Naive B cell (primary cell): ENCODE data around the gene SH3BP5L. TPM values are rescaled to one million over a fixed set of nuclear protein-coding genes. Genes with fewer than 3 reads are reported as not detected.
A peak's percentile ranks its signal among the peaks of the same experiment; 100 is the strongest.

Experiments used
- ATAC-seq, 2 donors: fragments of 150-1000 bp; cut with Tn5 transposase; 2 replicates each; pipeline ENCODE4 v1.10.0; 2021; ENCODE audit warnings: low read depth in 2 of 2, mild to moderate bottlenecking in 2 of 2, moderate library complexity in 2 of 2
- DNase-seq: peaks from one replicate; pipeline ENCODE4 v3.0.0; 2022
- H3K27ac Mint-ChIP-seq, 6 donors: one replicate each; pipeline ENCODE4 v1.8.0; 2020 to 2022; ENCODE audit warnings: mild to moderate bottlenecking in 6 of 6, mixed read lengths in 6 of 6, moderate library complexity in 5 of 6, inconsistent platforms in 2 of 6
- H3K27me3 Mint-ChIP-seq, 3 donors: one replicate each; pipeline ENCODE4 v1.8.0; 2021 to 2022; ENCODE audit warnings: mixed read lengths in 3 of 3, mild to moderate bottlenecking in 1 of 3
- H3K36me3 Mint-ChIP-seq, 2 donors: one replicate each; pipeline ENCODE4 v1.8.0; 2020 to 2022; ENCODE audit warnings: mixed read lengths in 2 of 2, inconsistent platforms in 1 of 2, mild to moderate bottlenecking in 1 of 2
- H3K4me1 Mint-ChIP-seq, 3 donors: one replicate each; pipeline ENCODE4 v1.8.0; 2020 to 2022; ENCODE audit warnings: mixed read lengths in 3 of 3, inconsistent platforms in 1 of 3, mild to moderate bottlenecking in 1 of 3, moderate library complexity in 1 of 3
- H3K4me3 Mint-ChIP-seq, 8 donors: one replicate each; pipeline ENCODE4 v1.8.0; 2020 to 2022; ENCODE audit warnings: mild to moderate bottlenecking in 8 of 8, mixed read lengths in 8 of 8, moderate library complexity in 8 of 8, inconsistent platforms in 2 of 8
- H3K9me3 Mint-ChIP-seq, 7 donors: one replicate each; pipeline ENCODE4 v1.8.0; 2020 to 2022; ENCODE audit warnings: mixed read lengths in 7 of 7, mild to moderate bottlenecking in 5 of 7, inconsistent platforms in 2 of 7, moderate library complexity in 1 of 7
- polyA plus RNA-seq, 6 donors: library from polyadenylated mRNA; unstranded; fragments of 300-500 nt; fragmentation: Illumina TruSeq; gene quantifications; one replicate each; pipeline ENCODE4 v1.2.3, GENCODE V29; 2021; ENCODE audit warnings: low read depth in 6 of 6

Gene SH3BP5L
- 1 to 10 TPM; 1.5 to 5.3 (median 2.8) TPM for polyA plus RNA-seq

- no peaks in the 10 kb centered on the region for H3K27me3 Mint-ChIP-seq
- peak; percentile 81 to 85 for ATAC-seq
- H3K4me1 Mint-ChIP-seq = peaks cover 40 to 59% (median 55%) of the 10 kb centered on the region in 3 donors
- DNase-seq = peak; percentile 94
- peak within 1 kb of the TSS; percentile 93 to 100 (median 98) for H3K4me3 Mint-ChIP-seq
- peaks cover 0 to 25% of the 10 kb centered on the region in 2 donors for H3K36me3 Mint-ChIP-seq
- H3K27ac Mint-ChIP-seq = peak within 1 kb of the TSS; percentile 95 to 99 (median 98)
- H3K9me3 Mint-ChIP-seq = peaks cover 0 to 3% (median 0%) of the 10 kb centered on the region in 7 donors
Observed at GRCh38 chr1:248825909-248826760, at the start of gene SH3BP5L. Gene SH3BP5L, minus strand, starts transcription at chr1:248825915. Its CDS starts 980 bp downstream, at chr1:248824935.

GRCh38 chr1:248873993-248874533, 48.3 kb upstream of the SH3BP5L start:
- Mint-ChIP-seq H3K4me1 (peaks cover 18 to 32% (median 20%) of the 10 kb centered on the region in 3 donors), H3K27ac (peak overlapping the region; percentile 97 to 100 (median 99)), H3K9me3 (peaks cover 0 to 10% (median 0%) of the 10 kb centered on the region in 7 donors), H3K4me3 (peak overlapping the region; percentile 89 to 99 (median 98)), H3K27me3 (no peaks in the 10 kb centered on the region), H3K36me3 (peaks cover 0 to 10% of the 10 kb centered on the region in 2 donors)
- DNase-seq = peak; percentile 86
- ATAC-seq = peak; percentile 45 to 69

DNA sequence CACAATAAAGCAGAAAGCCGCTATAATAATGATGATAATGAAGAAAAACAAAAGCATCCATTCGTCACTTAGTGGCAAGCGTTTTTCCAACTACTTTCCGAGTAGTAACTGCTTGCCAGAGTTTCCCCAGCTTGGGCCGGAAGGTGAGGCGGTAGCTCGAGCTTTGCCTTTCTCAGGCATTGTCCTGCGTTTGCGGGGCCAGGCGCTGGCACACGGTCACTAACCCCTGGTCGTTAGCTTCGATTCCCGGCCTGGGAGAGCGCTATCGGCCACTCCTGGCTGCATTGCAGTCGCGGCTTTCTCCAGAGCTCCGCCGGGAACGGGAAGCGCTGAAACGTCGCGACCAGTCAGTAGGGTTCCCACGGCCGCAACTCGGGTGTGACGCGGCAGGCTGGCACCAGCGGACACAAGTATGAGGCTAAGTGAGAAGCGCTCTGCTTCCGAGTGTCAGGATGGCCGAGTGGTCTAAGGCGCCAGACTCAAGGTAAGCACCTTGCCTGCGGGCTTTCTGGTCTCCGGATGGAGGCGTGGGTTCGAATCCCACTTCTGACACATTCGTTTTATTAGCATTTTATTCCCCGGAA, 47.8 kb upstream of the SH3BP5L start:
- H3K4me3 Mint-ChIP-seq = peak overlapping the region; percentile 89 to 99 (median 98)
- no peaks in the 10 kb centered on the region for H3K27me3 Mint-ChIP-seq
- H3K4me1 Mint-ChIP-seq = peaks cover 18 to 32% (median 20%) of the 10 kb centered on the region in 3 donors
- ATAC-seq (peak; percentile 79 to 83), DNase-seq (peak; percentile 87)
- H3K36me3 Mint-ChIP-seq = peaks cover 0 to 10% of the 10 kb centered on the region in 2 donors
- peaks cover 0 to 10% (median 0%) of the 10 kb centered on the region in 7 donors for H3K9me3 Mint-ChIP-seq
- peak overlapping the region; percentile 97 to 100 (median 99) for H3K27ac Mint-ChIP-seq

DNA sequence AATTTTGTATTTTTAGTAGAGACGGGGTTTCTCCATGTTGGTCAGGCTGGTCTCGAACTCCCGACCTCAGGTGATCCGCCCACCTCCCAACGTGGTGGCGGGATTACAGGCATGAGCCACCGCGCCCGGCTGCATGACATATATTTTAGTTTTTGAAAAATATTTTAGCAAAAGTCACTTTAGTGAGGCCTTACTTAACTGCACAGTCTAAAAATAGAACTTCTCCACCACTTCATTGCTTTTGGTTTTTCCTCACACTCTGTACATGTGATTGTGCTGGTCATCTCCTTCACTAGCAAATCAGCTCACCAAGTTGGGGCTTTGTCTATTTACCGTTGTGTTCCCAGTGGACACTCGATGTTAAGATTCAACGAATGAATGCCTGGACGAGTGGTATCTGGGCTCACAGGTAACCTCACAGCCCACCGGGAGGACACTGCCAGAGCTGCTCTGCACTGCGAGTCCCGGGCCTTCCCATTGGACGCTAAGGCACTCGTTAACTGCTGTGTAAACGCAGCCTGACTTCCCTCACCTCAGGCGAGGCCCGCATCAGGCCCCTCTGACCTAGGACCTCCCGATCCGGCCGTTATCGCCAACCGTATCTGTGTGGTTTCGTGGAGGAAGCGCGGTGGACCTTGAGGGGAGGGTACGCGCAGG, 47.2 kb upstream of the SH3BP5L start:
- Mint-ChIP-seq H3K4me1 (peaks cover 18 to 32% (median 20%) of the 10 kb centered on the region in 3 donors), H3K36me3 (peaks cover 0 to 10% of the 10 kb centered on the region in 2 donors), H3K27me3 (no peaks in the 10 kb centered on the region), H3K4me3 (peak overlapping the region; percentile 89 to 99 (median 98)), H3K27ac (peak overlapping the region; percentile 97 to 100 (median 99)), H3K9me3 (peaks cover 0 to 10% (median 0%) of the 10 kb centered on the region in 7 donors)
- DNase-seq (peak; percentile 30), ATAC-seq (peak; percentile 18 to 22)

- DNase-seq = no peak
- Mint-ChIP-seq H3K4me3 (peak overlapping the region in 6 of 8 donors; percentile 13 to 83 (median 53)), H3K4me1 (peaks cover 18 to 32% (median 20%) of the 10 kb centered on the region in 3 donors), H3K27me3 (no peaks in the 10 kb centered on the region), H3K9me3 (peaks cover 0 to 10% (median 0%) of the 10 kb centered on the region in 7 donors), H3K36me3 (peaks cover 0 to 10% of the 10 kb centered on the region in 2 donors), H3K27ac (peak overlapping the region in 3 of 6 donors; percentile 2 to 44 (median 44))
- no peak for ATAC-seq
Observed at GRCh38 chr1:248871837-248872401, 46.2 kb upstream of the SH3BP5L start.

GRCh38 chr1:248862998-248863881, 37.5 kb upstream of the SH3BP5L start:
- H3K4me3 Mint-ChIP-seq = peak overlapping the region; percentile 78 to 96 (median 90)
- no peaks in the 10 kb centered on the region for H3K36me3 Mint-ChIP-seq
- peak; percentile 73 for DNase-seq
- peak overlapping the region; percentile 21 to 88 (median 76) for H3K27ac Mint-ChIP-seq
- no peaks in the 10 kb centered on the region for H3K27me3 Mint-ChIP-seq
- peak; percentile 31 to 33 for ATAC-seq
- H3K9me3 Mint-ChIP-seq = no peaks in the 10 kb centered on the region
- peaks cover 36 to 45% (median 39%) of the 10 kb centered on the region in 3 donors for H3K4me1 Mint-ChIP-seq

- Mint-ChIP-seq H3K27me3 (no peaks in the 10 kb centered on the region), H3K9me3 (no peaks in the 10 kb centered on the region), H3K4me1 (peaks cover 38 to 50% (median 42%) of the 10 kb centered on the region in 3 donors), H3K36me3 (no peaks in the 10 kb centered on the region), H3K4me3 (peak overlapping the region; percentile 78 to 96 (median 90)), H3K27ac (peak overlapping the region; percentile 21 to 88 (median 76))
- ATAC-seq (no peak), DNase-seq (no peak)
Observed at GRCh38 chr1:248862695-248862997, 36.9 kb upstream of the SH3BP5L start.

DNA sequence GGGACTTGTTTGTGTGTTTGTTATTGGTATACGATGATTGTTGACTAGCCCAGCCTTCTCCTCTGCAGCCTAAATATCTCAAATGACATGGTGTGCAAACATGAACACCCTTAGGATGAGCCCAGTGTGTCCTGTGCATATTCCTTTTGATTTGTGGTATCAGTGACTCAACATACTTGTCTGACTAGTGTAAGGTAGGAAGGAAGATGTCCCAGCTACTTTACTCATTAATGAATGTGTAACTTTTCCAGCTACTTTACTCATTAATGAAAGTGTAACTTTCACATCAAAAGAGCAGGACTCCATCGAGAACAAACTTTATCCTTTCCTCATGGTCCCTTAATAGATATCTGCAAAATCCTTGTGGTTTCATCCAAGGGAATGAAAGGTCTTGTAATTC, 35.9 kb upstream of the SH3BP5L start:
- H3K4me3 Mint-ChIP-seq = peak overlapping the region in 4 of 8 donors; percentile 15 to 87 (median 56)
- no peaks in the 10 kb centered on the region for H3K9me3 Mint-ChIP-seq
- H3K4me1 Mint-ChIP-seq = peaks cover 40 to 52% (median 52%) of the 10 kb centered on the region in 3 donors
- H3K36me3 Mint-ChIP-seq = no peaks in the 10 kb centered on the region
- peak overlapping the region in 1 of 6 donors; percentile 91 for H3K27ac Mint-ChIP-seq
- ATAC-seq (no peak), DNase-seq (no peak)
- no peaks in the 10 kb centered on the region for H3K27me3 Mint-ChIP-seq

- Mint-ChIP-seq H3K36me3 (no peaks in the 10 kb centered on the region), H3K4me1 (peaks cover 50 to 59% (median 57%) of the 10 kb centered on the region in 3 donors), H3K27me3 (no peaks in the 10 kb centered on the region), H3K27ac (peak overlapping the region; percentile 90 to 99 (median 96)), H3K9me3 (no peaks in the 10 kb centered on the region), H3K4me3 (peak overlapping the region; percentile 82 to 98 (median 94))
- ATAC-seq (no peak), DNase-seq (no peak)
Observed at GRCh38 chr1:248860007-248860406, 34.3 kb upstream of the SH3BP5L start.

GRCh38 chr1:248858891-248859889, 33.5 kb upstream of the SH3BP5L start, which contains the start of gene ZNF692:
Gene ZNF692, minus strand, starts transcription at chr1:248859085. Its CDS starts 776 bp downstream, at chr1:248858309.
- H3K4me3 Mint-ChIP-seq = peak within 1 kb of the TSS; percentile 82 to 98 (median 94)
- DNase-seq = peak; percentile 98
- peak within 1 kb of the TSS; percentile 90 to 99 (median 96) for H3K27ac Mint-ChIP-seq
- no peaks in the 10 kb centered on the region for H3K27me3 Mint-ChIP-seq
- peaks cover 51 to 58% (median 54%) of the 10 kb centered on the region in 3 donors for H3K4me1 Mint-ChIP-seq
- ATAC-seq = peak; percentile 87
- H3K9me3 Mint-ChIP-seq = no peaks in the 10 kb centered on the region
- no peaks in the 10 kb centered on the region for H3K36me3 Mint-ChIP-seq
